A673 (cell line): ENCODE results near the gene DYRK1A. TPM values are rescaled to one million over a fixed set of nuclear protein-coding genes. Genes with fewer than 3 reads are reported as not detected.
A peak's percentile ranks its signal among the peaks of the same experiment; 100 is the strongest.

Experiments used
- BruUV-seq: library from RNA; stranded (reverse); fragments of 400-500 nt; replicated peaks from 2 replicates; lab custom pipeline; 2021; lab: Mats Ljungman, UMichigan
- CTCF ChIA-PET: fragments of 300-600 bp; sonication (Branson Sonifier 250); formaldehyde crosslinking; loops from one replicate; lab custom pipeline; 2022; ENCODE audit warnings: antibody characterized with exemption; lab: Charles Lee
- POLR2A ChIA-PET: fragments of 300-600 bp; sonication (Branson Sonifier 250); formaldehyde crosslinking; loops from one replicate; lab custom pipeline; 2022; ENCODE audit warnings: antibody characterized with exemption; ENCODE audit not compliant: low non-redundant PET; lab: Charles Lee
- DNase-seq: peaks from one replicate; pipeline ENCODE4 v3.0.0-alpha.2; 2015; ENCODE audit warnings: low spot score
- H3K27ac ChIP-seq: fragments of 200-600 bp; sonication (generic); 2 replicates; pipeline ENCODE4 v1.5.1; 2016; ENCODE audit warnings: mixed run types, low read depth, mild to moderate bottlenecking, mixed read lengths, antibody characterized with exemption, low read length; ENCODE audit not compliant: poor library complexity, severe bottlenecking
- H3K27me3 ChIP-seq: fragments of 200-600 bp; sonication (generic); replicated peaks from 2 replicates; pipeline ENCODE4 v1.6.1; 2017; ENCODE audit warnings: mixed run types, low read depth, mild to moderate bottlenecking, mixed read lengths, antibody characterized with exemption, low read length; ENCODE audit not compliant: insufficient read depth, poor library complexity
- H3K36me3 ChIP-seq: fragments of 200-600 bp; sonication (generic); 2 replicates; pipeline ENCODE4 v1.6.1; 2016; ENCODE audit warnings: mixed run types, mild to moderate bottlenecking, mixed read lengths, antibody characterized with exemption, low read length; ENCODE audit not compliant: insufficient read depth, poor library complexity, severe bottlenecking
- H3K4me1 ChIP-seq: fragments of 200-600 bp; sonication (generic); 2 replicates; pipeline ENCODE4 v1.6.1; 2017; ENCODE audit warnings: mixed run types, mild to moderate bottlenecking, mixed read lengths, antibody characterized with exemption, low read length; ENCODE audit not compliant: insufficient read depth, poor library complexity, severe bottlenecking
- H3K4me3 ChIP-seq: fragments of 200-600 bp; sonication (generic); 2 replicates; pipeline ENCODE4 v1.5.1; 2016; ENCODE audit warnings: low read depth, mixed run types, mild to moderate bottlenecking, mixed read lengths, low read length; ENCODE audit not compliant: poor library complexity, severe bottlenecking
- H3K9me3 ChIP-seq: fragments of 200-600 bp; sonication (generic); 2 replicates; pipeline ENCODE4 v1.6.1; 2016; ENCODE audit warnings: mixed run types, low read depth, mild to moderate bottlenecking, mixed read lengths, antibody characterized with exemption, low read length; ENCODE audit not compliant: poor library complexity, severe bottlenecking
- CTCF ChIP-seq: fragments of 300-800, 200-600 bp; sonication (generic); conservative IDR thresholded peaks from 2 replicates; pipeline ENCODE4 v1.5.1; 2017; ENCODE audit warnings: low read depth, mild to moderate bottlenecking, antibody characterized with exemption, low read length, moderate library complexity, mixed read lengths
- EZH2 ChIP-seq: fragments of 200-600 bp; sonication (generic); IDR thresholded peaks from 2 replicates; pipeline ENCODE4 v1.6.1; 2017; ENCODE audit warnings: borderline replicate concordance, low read depth, mild to moderate bottlenecking, mixed read lengths, antibody characterized with exemption, low read length; ENCODE audit not compliant: poor library complexity, severe bottlenecking
- intact Hi-C: fragments of 100-400 bp; cut with micrococcal nuclease; formaldehyde crosslinking; loops from one replicate; pipeline ENCODE4 v1.10.0; 2022; ENCODE audit not compliant: unreplicated experiment
- total RNA-seq: library from RNA; stranded (reverse); gene quantifications from 2 replicates; pipeline ENCODE4 v1.2.3, GENCODE V29; 2021

DYRK1A gene
- total RNA-seq, 1 experiment from 2014 or later, result 70.5 TPM

DNA sequence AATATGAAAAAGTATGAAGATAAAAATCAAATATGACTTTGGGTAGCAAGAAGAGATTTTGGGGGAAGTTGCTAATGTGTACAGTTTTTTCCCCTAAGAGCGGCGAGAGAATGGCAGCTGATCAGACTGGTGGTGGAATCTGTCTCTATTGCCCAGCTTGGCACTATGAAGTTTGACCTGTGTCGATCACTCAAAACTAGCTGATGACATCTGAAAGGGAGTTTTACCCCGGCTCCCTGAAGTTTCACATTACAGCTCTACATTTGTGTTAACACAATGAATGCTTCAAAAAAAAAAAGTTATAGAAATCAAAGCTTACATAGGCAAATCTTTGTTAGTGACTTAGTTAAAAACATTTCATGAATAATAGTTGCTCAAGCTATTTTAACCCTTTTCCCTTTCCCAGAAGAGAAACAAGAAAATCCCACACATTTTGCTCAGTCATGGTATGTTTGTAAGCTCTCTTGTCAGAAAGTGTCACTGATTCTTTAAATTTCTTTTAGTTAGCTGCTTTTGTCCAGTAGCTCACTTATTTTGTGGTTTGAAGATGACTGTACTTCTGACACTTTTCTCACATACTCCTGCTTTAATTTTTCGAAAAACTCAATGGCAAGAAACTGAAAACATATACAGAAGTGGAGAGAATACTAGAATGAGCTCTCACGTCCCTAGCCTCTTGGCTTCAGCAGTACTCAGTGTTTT is 41.3 kb downstream of the DYRK1A start:
- ChIA-PET POLR2A (interaction anchor here (0.6 kb wide), 1 partner anchor 56 kb away, joined by 4 read pairs; no protein-coding TSS in a partner anchor), CTCF (no interaction called here)
- H3K4me3 ChIP-seq, result no peak overlapping the region
- no peak for TF ChIP-seq CTCF
- intact Hi-C loops, result no loop called here
- peak overlapping the region; percentile 37 for H3K27ac ChIP-seq
- no TSS peak for BruUV-seq
- H3K36me3 ChIP-seq, result no peaks in the 10 kb centered on the region
- peaks cover 4% of the 10 kb centered on the region for H3K9me3 ChIP-seq
- peaks cover 16% of the 10 kb centered on the region for H3K4me1 ChIP-seq
- no peaks in the 10 kb centered on the region for H3K27me3 ChIP-seq
- no peak for DNase-seq

DNA sequence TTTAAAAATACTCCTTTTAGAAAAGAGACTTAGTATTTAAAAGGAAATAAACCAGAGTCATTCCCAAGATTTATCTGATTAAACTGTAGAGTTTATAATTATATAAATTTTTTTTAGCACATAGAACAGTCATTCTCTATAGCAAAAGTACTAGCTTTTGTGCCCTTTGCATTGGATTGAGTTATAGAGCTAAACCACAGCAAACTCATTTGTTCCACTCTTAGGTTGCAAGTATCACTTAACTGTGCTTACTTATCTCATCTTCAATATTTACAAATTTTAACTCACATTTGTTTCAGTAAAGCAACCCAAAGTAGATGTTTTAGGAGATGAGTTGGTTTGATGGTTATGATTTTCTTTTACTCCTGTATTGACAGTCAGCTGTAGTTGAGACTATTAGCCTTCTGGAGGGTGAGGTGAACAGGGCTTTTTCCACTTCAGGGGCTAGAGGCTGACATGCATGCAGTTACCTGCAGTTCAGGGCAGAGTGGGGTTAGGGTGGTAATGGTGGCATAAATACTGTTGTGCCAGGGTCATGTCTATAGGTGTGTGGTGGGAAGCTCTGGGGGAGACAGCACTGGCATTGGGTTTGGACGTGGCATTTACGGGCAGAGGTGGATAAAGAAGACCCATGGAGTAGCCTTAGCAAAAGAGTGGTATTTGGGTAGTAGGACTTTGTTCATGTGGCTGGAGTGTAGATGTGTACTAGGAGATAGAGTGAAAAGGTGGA is 42.1 kb downstream of the DYRK1A start:
- no peak for DNase-seq
- no peaks in the 10 kb centered on the region for H3K36me3 ChIP-seq
- TF ChIP-seq CTCF (no peak), EZH2 (no peak)
- H3K4me3 ChIP-seq, result no peak overlapping the region
- H3K9me3 ChIP-seq, result no peaks in the 10 kb centered on the region
- BruUV-seq, result no TSS peak
- CTCF ChIA-PET, result no interaction called here
- H3K4me1 ChIP-seq, result peaks cover 17% of the 10 kb centered on the region
- no peak overlapping the region for H3K27ac ChIP-seq
- POLR2A ChIA-PET, result no interaction called here
- H3K27me3 ChIP-seq, result no peaks in the 10 kb centered on the region
- intact Hi-C loops, result no loop called here

GRCh38 chr21:37410639-37411038 is 44.1 kb downstream of the DYRK1A start:
- Histone ChIP-seq H3K9me3 (no peaks in the 10 kb centered on the region), H3K36me3 (no peaks in the 10 kb centered on the region), H3K4me1 (peaks cover 17% of the 10 kb centered on the region), H3K27ac (no peak overlapping the region), H3K27me3 (no peaks in the 10 kb centered on the region), H3K4me3 (no peak overlapping the region)
- no peak for DNase-seq
- BruUV-seq, result no TSS peak
- no peak for TF ChIP-seq CTCF
- TF ChIP-seq EZH2, result no peak
- ChIA-PET POLR2A (no interaction called here), CTCF (no interaction called here)
- intact Hi-C loops, result no loop called here
